ENCODE results near the gene PCDHA1. TPM values are rescaled to one million over a fixed set of nuclear protein-coding genes. Genes with fewer than 3 reads are reported as not detected.
"Not testable (repeated sequence)": the region's sequence is repeated elsewhere in the genome, so short reads cannot be mapped to it uniquely, and the experiment has no call there.

The PCDHA1 gene
- total and polyA plus RNA-seq, 4 donors, result not detected

DNA sequence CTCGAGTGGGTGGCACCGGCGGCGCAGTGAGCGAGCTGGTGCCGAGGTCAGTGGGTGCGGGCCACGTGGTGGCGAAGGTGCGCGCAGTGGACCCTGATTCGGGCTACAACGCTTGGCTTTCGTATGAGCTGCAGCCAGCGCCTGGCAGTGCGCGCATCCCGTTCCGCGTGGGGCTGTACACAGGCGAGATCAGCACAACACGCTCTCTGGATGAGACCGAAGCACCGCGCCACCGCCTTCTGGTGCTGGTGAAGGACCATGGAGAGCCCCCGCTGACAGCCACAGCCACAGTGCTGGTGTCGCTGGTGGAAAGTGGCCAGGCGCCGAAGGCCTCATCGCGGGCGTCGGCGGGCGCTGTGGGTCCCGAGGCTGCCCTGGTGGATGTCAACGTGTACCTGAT, 37.5 kb downstream of the PCDHA1 start:
- Histone ChIP-seq H3K4me1 (ENCODE audit: control insufficient read depth in 1 of 2, insufficient read depth in 2 of 2, low read length in 2 of 2) (no peaks in the 10 kb centered on the region), H3K36me3 (ENCODE audit: control insufficient read depth in 1 of 2, insufficient read depth in 2 of 2, low read length in 1 of 2) (no peaks in the 10 kb centered on the region), H3K4me3 (ENCODE audit: low read length in 2 of 2) (no peak overlapping the region), H3K27ac (ENCODE audit: low read depth in 1 of 2, low read length in 2 of 2) (no peak overlapping the region), H3K27me3 (ENCODE audit: control insufficient read depth in 1 of 2, insufficient read depth in 2 of 2, low read length in 1 of 2) (no peaks in the 10 kb centered on the region), H3K9me3 (ENCODE audit: control insufficient read depth, low read length) (peaks cover 19% of the 10 kb centered on the region)
- no peak for DNase-seq
- intact Hi-C loops (cut with DNase I), result no loop called here
- ATAC-seq (ENCODE audit: low FRiP score), result no peak
- 45 to 47% methylated on average over 32 to 38 of the region's 38 CpGs for WGBS, 2 donors

DNA sequence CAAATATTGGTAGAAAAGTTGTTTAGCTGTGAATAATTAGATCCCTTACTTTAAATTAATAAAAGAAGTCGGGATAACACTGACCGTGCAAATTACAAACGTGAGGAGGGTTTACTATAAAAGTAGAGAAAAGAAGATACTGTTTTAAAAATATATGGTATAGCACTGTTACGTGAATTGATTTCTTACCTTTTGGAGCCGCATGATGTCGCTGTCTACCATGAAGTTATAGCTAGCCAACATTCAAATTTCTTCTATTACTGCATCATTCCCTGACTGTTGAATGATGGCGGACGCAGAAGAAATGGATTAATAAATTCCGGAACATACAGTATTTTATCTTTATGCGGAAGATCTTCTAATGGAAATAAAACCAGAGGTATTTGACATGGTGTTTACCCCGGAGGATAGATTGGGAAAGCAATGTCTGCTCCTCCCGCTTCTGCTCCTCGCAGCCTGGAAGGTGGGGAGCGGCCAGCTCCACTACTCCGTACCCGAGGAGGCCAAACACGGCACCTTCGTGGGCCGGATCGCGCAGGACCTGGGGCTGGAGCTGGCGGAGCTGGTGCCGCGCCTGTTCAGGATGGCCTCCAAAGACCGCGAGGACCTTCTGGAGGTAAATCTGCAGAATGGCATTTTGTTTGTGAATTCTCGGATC, 41.9 kb downstream of the PCDHA1 start, which contains the start of gene PCDHA6:
Gene PCDHA6, plus strand, starts transcription at position 257 of the 658 bp plus-strand sequence. Its CDS starts 132 bp downstream, at position 389.
- ATAC-seq (ENCODE audit: low FRiP score) (no peak), DNase-seq (no peak)
- Histone ChIP-seq H3K36me3 (ENCODE audit: control insufficient read depth in 1 of 2, insufficient read depth in 2 of 2, low read length in 1 of 2) (no peaks in the 10 kb centered on the region), H3K27me3 (ENCODE audit: control insufficient read depth in 1 of 2, insufficient read depth in 2 of 2, low read length in 1 of 2) (no peaks in the 10 kb centered on the region), H3K27ac (ENCODE audit: low read depth in 1 of 2, low read length in 2 of 2) (no peak within 1 kb of the TSS), H3K9me3 (ENCODE audit: control insufficient read depth, low read length) (peaks cover 27% of the 10 kb centered on the region), H3K4me1 (ENCODE audit: control insufficient read depth in 1 of 2, insufficient read depth in 2 of 2, low read length in 2 of 2) (no peaks in the 10 kb centered on the region), H3K4me3 (ENCODE audit: low read length in 2 of 2) (peak within 1 kb of the TSS in 1 of 2 donors; percentile 22)
- intact Hi-C loops (cut with DNase I), result no loop called here
- WGBS, 2 donors, result 10 to 17% methylated on average over 27 of the region's 27 CpGs

DNA sequence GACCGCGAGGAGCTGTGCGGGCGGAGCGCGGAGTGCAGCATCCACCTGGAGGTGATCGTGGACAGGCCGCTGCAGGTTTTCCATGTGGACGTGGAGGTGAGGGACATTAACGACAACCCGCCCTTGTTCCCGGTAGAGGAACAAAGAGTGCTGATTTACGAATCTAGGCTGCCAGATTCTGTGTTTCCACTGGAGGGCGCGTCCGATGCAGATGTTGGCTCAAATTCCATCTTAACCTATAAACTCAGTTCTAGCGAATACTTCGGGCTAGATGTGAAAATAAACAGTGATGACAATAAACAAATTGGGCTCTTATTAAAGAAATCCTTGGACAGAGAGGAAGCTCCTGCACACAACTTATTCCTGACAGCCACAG, 42.4 kb downstream of the PCDHA1 start:
- ATAC-seq (ENCODE audit: low FRiP score) (no peak), DNase-seq (no peak)
- Histone ChIP-seq H3K27me3 (ENCODE audit: control insufficient read depth in 1 of 2, insufficient read depth in 2 of 2, low read length in 1 of 2) (no peaks in the 10 kb centered on the region), H3K36me3 (ENCODE audit: control insufficient read depth in 1 of 2, insufficient read depth in 2 of 2, low read length in 1 of 2) (no peaks in the 10 kb centered on the region), H3K27ac (ENCODE audit: low read depth in 1 of 2, low read length in 2 of 2) (no peak overlapping the region), H3K4me3 (ENCODE audit: low read length in 2 of 2) (no peak overlapping the region), H3K4me1 (ENCODE audit: control insufficient read depth in 1 of 2, insufficient read depth in 2 of 2, low read length in 2 of 2) (no peaks in the 10 kb centered on the region), H3K9me3 (ENCODE audit: control insufficient read depth, low read length) (peaks cover 24% of the 10 kb centered on the region)
- 9 to 15% methylated on average over 18 of the region's 18 CpGs for WGBS, 2 donors
- intact Hi-C loops (cut with DNase I), result no loop called here

DNA sequence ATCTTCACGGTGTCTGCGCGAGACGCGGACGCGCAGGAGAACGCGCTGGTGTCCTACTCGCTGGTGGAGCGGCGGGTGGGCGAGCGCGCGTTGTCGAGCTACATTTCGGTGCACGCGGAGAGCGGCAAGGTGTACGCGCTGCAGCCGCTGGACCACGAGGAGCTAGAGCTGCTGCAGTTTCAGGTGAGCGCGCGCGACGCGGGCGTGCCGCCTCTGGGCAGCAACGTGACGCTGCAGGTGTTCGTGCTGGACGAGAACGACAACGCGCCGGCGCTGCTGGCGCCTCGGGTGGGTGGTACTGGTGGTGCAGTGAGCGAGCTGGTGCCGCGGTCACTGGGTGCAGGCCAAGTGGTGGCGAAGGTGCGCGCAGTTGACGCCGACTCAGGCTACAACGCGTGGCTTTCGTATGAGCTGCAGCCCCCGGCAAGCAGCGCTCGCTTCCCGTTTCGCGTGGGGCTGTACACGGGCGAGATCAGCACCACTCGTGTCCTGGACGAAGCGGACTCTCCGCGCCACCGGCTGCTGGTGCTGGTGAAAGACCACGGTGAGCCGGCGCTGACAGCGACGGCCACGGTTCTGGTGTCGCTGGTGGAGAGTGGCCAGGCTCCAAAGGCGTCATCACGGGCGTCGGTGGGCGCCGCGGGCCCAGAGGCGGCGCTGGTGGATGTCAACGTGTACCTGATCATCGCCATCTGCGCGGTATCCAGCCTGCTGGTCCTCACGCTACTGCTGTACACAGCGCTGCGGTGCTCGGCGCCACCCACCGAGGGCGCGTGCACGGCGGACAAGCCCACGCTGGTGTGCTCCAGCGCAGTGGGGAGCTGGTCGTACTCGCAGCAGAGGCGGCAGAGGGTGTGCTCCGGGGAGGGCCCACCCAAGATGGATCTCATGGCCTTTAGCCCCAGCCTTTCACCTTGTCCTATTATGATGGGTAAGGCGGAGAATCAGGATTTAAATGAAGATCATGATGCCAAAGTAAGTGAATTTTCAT, 43.9 kb downstream of the PCDHA1 start:
- 31 to 34% methylated on average over 88 to 106 of the region's 106 CpGs for WGBS, 2 donors

DNA sequence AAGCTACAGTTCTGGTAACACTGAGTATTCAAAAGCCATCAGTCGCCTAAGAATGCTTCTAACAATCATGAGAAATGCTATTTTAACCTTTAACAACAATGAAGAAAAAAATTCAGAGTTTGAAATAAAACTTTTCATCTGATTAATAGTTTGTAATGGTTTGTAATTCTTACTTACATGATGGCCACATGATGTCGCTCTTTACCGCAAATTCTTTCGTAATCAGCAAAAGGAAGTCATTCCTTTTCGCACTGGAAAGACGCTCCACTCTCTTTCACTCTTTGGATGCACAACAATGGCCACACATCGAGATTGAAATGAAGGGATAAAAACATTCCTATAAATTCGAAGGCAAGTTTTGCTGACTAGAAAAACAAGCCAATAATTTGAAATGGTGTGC, 48.1 kb downstream of the PCDHA1 start, which contains the start of gene PCDHA7:
Gene PCDHA7, plus strand, starts transcription at position 277 of the 400 bp plus-strand sequence. Its CDS starts 115 bp downstream, at position 392.
- Histone ChIP-seq H3K27me3 (ENCODE audit: control insufficient read depth in 1 of 2, insufficient read depth in 2 of 2, low read length in 1 of 2) (no peaks in the 10 kb centered on the region), H3K4me3 (ENCODE audit: low read length in 2 of 2) (no peak within 1 kb of the TSS), H3K27ac (ENCODE audit: low read depth in 1 of 2, low read length in 2 of 2) (no peak within 1 kb of the TSS), H3K36me3 (ENCODE audit: control insufficient read depth in 1 of 2, insufficient read depth in 2 of 2, low read length in 1 of 2) (no peaks in the 10 kb centered on the region), H3K4me1 (ENCODE audit: control insufficient read depth in 1 of 2, insufficient read depth in 2 of 2, low read length in 2 of 2) (no peaks in the 10 kb centered on the region), H3K9me3 (ENCODE audit: control insufficient read depth, low read length) (peaks cover 24% of the 10 kb centered on the region)
- DNase-seq, result no peak
- no peak for ATAC-seq (ENCODE audit: low FRiP score)
- 7 to 10% methylated on average over 8 of the region's 8 CpGs for WGBS, 2 donors
- intact Hi-C loops (cut with DNase I), result no loop called here

More for the DNA sequence above, 43.9 kb downstream of the PCDHA1 start:
- H3K36me3 ChIP-seq (ENCODE audit: control insufficient read depth in 1 of 2, insufficient read depth in 2 of 2, low read length in 1 of 2); H3K4me3 ChIP-seq (ENCODE audit: low read length in 2 of 2); H3K27me3 ChIP-seq (ENCODE audit: control insufficient read depth in 1 of 2, insufficient read depth in 2 of 2, low read length in 1 of 2); H3K27ac ChIP-seq (ENCODE audit: low read depth in 1 of 2, low read length in 2 of 2); H3K4me1 ChIP-seq (ENCODE audit: control insufficient read depth in 1 of 2, insufficient read depth in 2 of 2, low read length in 2 of 2); intact Hi-C loops (cut with DNase I); DNase-seq; ATAC-seq (ENCODE audit: low FRiP score): not testable (repeated sequence)
- H3K9me3 ChIP-seq (ENCODE audit: control insufficient read depth, low read length), result peaks cover 20% of the 10 kb centered on the region

DNA sequence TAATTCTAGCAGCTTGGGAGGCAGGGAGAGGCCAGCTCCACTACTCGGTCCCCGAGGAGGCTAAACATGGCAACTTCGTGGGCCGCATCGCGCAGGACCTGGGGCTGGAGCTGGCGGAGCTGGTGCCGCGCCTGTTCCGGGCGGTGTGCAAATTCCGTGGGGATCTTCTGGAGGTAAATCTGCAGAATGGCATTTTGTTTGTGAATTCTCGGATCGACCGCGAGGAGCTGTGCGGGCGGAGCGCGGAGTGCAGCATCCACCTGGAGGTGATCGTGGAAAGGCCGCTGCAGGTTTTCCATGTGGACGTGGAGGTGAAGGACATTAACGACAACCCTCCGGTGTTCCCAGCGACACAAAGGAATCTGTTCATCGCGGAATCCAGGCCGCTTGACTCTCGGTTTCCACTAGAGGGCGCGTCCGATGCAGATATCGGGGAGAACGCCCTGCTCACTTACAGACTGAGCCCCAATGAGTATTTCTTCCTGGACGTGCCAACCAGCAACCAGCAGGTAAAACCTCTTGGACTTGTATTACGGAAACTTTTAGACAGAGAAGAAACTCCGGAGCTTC, 48.6 kb downstream of the PCDHA1 start:
- H3K36me3 ChIP-seq (ENCODE audit: control insufficient read depth in 1 of 2, insufficient read depth in 2 of 2, low read length in 1 of 2); H3K4me3 ChIP-seq (ENCODE audit: low read length in 2 of 2); DNase-seq; H3K4me1 ChIP-seq (ENCODE audit: control insufficient read depth in 1 of 2, insufficient read depth in 2 of 2, low read length in 2 of 2); ATAC-seq (ENCODE audit: low FRiP score); H3K27ac ChIP-seq (ENCODE audit: low read depth in 1 of 2, low read length in 2 of 2); H3K27me3 ChIP-seq (ENCODE audit: control insufficient read depth in 1 of 2, insufficient read depth in 2 of 2, low read length in 1 of 2); intact Hi-C loops (cut with DNase I): not testable (repeated sequence)
- H3K9me3 ChIP-seq (ENCODE audit: control insufficient read depth, low read length), result peaks cover 21% of the 10 kb centered on the region
- 12 to 16% methylated on average over 26 to 27 of the region's 38 CpGs for WGBS, 2 donors

DNA sequence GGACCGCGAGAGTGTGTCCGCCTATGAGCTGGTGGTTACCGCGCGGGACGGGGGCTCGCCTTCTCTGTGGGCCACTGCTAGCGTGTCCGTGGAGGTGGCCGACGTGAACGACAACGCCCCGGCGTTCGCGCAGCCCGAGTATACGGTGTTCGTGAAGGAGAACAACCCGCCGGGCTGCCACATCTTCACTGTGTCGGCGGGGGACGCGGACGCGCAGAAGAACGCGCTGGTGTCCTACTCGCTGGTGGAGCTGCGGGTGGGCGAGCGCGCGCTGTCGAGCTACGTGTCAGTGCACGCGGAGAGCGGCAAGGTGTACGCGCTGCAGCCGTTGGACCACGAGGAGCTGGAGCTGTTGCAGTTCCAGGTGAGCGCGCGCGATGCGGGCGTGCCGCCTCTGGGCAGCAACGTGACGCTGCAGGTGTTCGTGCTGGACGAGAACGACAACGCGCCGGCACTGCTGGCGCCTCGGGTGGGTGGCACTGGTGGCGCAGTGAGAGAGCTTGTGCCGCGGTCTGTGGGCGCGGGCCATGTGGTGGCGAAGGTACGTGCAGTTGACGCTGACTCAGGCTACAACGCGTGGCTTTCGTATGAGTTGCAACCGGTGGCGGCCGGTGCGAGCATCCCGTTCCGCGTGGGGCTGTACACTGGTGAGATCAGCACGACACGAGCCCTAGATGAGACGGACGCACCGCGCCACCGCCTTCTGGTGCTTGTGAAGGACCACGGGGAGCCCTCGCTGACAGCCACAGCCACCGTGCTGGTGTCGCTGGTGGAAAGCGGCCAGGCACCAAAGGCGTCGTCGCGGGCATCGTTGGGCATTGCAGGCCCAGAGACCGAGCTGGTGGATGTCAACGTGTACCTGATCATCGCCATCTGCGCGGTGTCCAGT, 49.9 kb downstream of the PCDHA1 start:
- Histone ChIP-seq H3K27me3 (ENCODE audit: control insufficient read depth in 1 of 2, insufficient read depth in 2 of 2, low read length in 1 of 2) (no peaks in the 10 kb centered on the region), H3K9me3 (ENCODE audit: control insufficient read depth, low read length) (peaks cover 14% of the 10 kb centered on the region)
- intact Hi-C loops (cut with DNase I), result no loop called here

More for the DNA sequence above, 49.9 kb downstream of the PCDHA1 start:
- ATAC-seq (ENCODE audit: low FRiP score) (no peak), DNase-seq (peak in 1 of 2 donors; percentile 71)
- WGBS, 2 donors, result 33 to 36% methylated on average over 100 to 103 of the region's 103 CpGs
- H3K27ac ChIP-seq (ENCODE audit: low read depth in 1 of 2, low read length in 2 of 2), result no peak overlapping the region
- no peaks in the 10 kb centered on the region for H3K36me3 ChIP-seq (ENCODE audit: control insufficient read depth in 1 of 2, insufficient read depth in 2 of 2, low read length in 1 of 2)
- no peak overlapping the region for H3K4me3 ChIP-seq (ENCODE audit: low read length in 2 of 2)
- H3K4me1 ChIP-seq (ENCODE audit: control insufficient read depth in 1 of 2, insufficient read depth in 2 of 2, low read length in 2 of 2), result no peaks in the 10 kb centered on the region
